Mesendoderm (in vitro differentiated cells): ENCODE measurements around the gene ABRAXAS1.
"Not testable (repeated sequence)": the region's sequence is repeated elsewhere in the genome, so short reads cannot be mapped to it uniquely, and the experiment has no call there.

Experiments
- DNase-seq: peaks from one replicate; pipeline ENCODE4 v3.0.0; 2013
- H2AK5ac ChIP-seq: 2 replicates; pipeline ENCODE4 v1.6.1; 2013; ENCODE audit warnings: low read length, inconsistent platforms
- H2BK120ac ChIP-seq: 2 replicates; pipeline ENCODE4 v1.6.1; 2013; ENCODE audit warnings: low read depth, mild to moderate bottlenecking, low read length, moderate library complexity, mixed read lengths
- H2BK15ac ChIP-seq: replicated peaks from 2 replicates; pipeline ENCODE4 v1.6.1; 2013; ENCODE audit warnings: low read depth, mild to moderate bottlenecking, moderate library complexity
- H2BK5ac ChIP-seq: 2 replicates; pipeline ENCODE4 v1.6.1; 2013; ENCODE audit warnings: low read length, inconsistent platforms
- H3K18ac ChIP-seq: 2 replicates; pipeline ENCODE4 v1.6.1; 2013; ENCODE audit warnings: mild to moderate bottlenecking, low read length, mixed read lengths
- H3K23ac ChIP-seq: one replicate; pipeline ENCODE4 v1.6.1; 2013; ENCODE audit warnings: low read length
- H3K27ac ChIP-seq: 2 replicates; pipeline ENCODE4 v1.5.1; 2013; ENCODE audit warnings: low read depth, mild to moderate bottlenecking, inconsistent platforms, low read length, moderate library complexity
- H3K27me3 ChIP-seq: 2 replicates; pipeline ENCODE4 v1.6.1; 2013; ENCODE audit warnings: low read length, control low read depth, mild to moderate bottlenecking, inconsistent platforms; ENCODE audit not compliant: insufficient read depth, poor library complexity
- H3K36me3 ChIP-seq: 2 replicates; pipeline ENCODE4 v1.6.1; 2013; ENCODE audit warnings: low read length, inconsistent platforms; ENCODE audit not compliant: control insufficient read depth, insufficient read depth
- H3K4ac ChIP-seq: one replicate; pipeline ENCODE4 v1.6.1; 2013; ENCODE audit warnings: low read depth, mild to moderate bottlenecking, low read length, moderate library complexity
- H3K4me1 ChIP-seq: 2 replicates; pipeline ENCODE4 v1.6.1; 2013; ENCODE audit warnings: low read depth, low read length, inconsistent platforms; ENCODE audit not compliant: control insufficient read depth
- H3K4me2 ChIP-seq: 2 replicates; pipeline ENCODE4 v1.6.1; 2013; ENCODE audit warnings: low read length
- H3K4me3 ChIP-seq: 2 replicates; pipeline ENCODE4 v1.5.1; 2013; ENCODE audit warnings: mild to moderate bottlenecking, low read length
- H3K56ac ChIP-seq: one replicate; pipeline ENCODE4 v1.6.1; 2013; ENCODE audit warnings: low read length
- H3K79me1 ChIP-seq: 2 replicates; pipeline ENCODE4 v1.6.1; 2013; ENCODE audit warnings: low read length, inconsistent platforms
- H3K79me2 ChIP-seq: 2 replicates; pipeline ENCODE4 v1.6.1; 2013; ENCODE audit warnings: mild to moderate bottlenecking, low read length; ENCODE audit not compliant: control insufficient read depth, insufficient read depth
- H3K9ac ChIP-seq: 2 replicates; pipeline ENCODE4 v1.6.1; 2013; ENCODE audit warnings: low read length, inconsistent platforms
- H4K5ac ChIP-seq: one replicate; pipeline ENCODE4 v1.6.1; 2013; ENCODE audit warnings: low read length
- H4K8ac ChIP-seq: one replicate; pipeline ENCODE4 v1.6.1; 2013; ENCODE audit warnings: low read depth, mild to moderate bottlenecking, control low read depth, low read length, moderate library complexity
- WGBS: extraction: QIAGEN DNeasy Blood & Tissue Kit; methylation state at CpG from one replicate; pipeline ENCODE4 v1.1.7; 2013; ENCODE audit warnings: low lambda C conversion rate, missing lambda C conversion rate; ENCODE audit not compliant: insufficient coverage; ENCODE audit errors: extremely low coverage; 5-methylcytosine and 5-hydroxymethylcytosine counted together

ABRAXAS1 gene

DNA sequence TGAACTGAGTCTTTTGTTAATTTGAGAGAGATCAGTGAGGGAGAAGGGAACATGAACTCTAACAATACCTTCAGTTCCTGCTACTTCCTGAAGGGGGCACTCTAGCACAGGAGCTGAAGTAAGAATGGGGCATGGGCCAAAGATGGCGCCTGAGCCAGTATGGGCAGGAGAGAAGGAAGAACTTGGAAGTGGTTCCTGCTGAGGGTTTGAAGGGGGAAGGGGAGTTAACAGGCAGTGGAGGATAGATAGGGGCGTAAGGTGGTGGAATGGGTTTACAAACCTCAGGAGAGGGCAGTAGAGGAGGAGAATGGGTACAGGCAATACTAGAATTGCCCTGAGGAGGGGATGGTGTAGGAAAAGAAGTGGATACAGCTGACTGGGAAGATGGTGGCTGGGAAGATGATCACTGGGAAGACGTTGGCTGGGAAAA is 24.3 kb upstream of the ABRAXAS1 start:
- H3K4me1 ChIP-seq, H3K18ac ChIP-seq, H3K79me1 ChIP-seq, H3K27me3 ChIP-seq, H4K8ac ChIP-seq, H3K79me2 ChIP-seq, H4K5ac ChIP-seq, H3K4me3 ChIP-seq, H2BK15ac ChIP-seq, H3K4ac ChIP-seq, H3K27ac ChIP-seq, H2BK120ac ChIP-seq, H3K9ac ChIP-seq, H3K4me2 ChIP-seq, H2BK5ac ChIP-seq, H3K23ac ChIP-seq, H3K56ac ChIP-seq, H2AK5ac ChIP-seq, H3K36me3 ChIP-seq: not testable (repeated sequence)
- WGBS: no CpG with 5 or more reads among the region's 3 CpGs
- DNase-seq: peak; percentile 80

- Histone ChIP-seq H4K8ac (no peak overlapping the region), H3K27ac (no peak overlapping the region), H3K27me3 (no peaks in the 10 kb centered on the region), H3K56ac (no peak overlapping the region), H2BK5ac (no peak overlapping the region), H2BK120ac (no peak overlapping the region), H3K4me3 (no peak overlapping the region), H3K36me3 (no peaks in the 10 kb centered on the region), H3K4me1 (no peaks in the 10 kb centered on the region), H3K4ac (no peak overlapping the region), H4K5ac (no peak overlapping the region), H3K23ac (no peak overlapping the region), H3K18ac (no peak overlapping the region), H3K79me1 (no peaks in the 10 kb centered on the region), H2AK5ac (no peak overlapping the region), H3K79me2 (no peaks in the 10 kb centered on the region), H3K9ac (no peak overlapping the region), H2BK15ac (no peak overlapping the region), H3K4me2 (no peak overlapping the region)
- WGBS: no CpG with 5 or more reads among the region's 10 CpGs
- DNase-seq: no peak
These were observed 20.1 kb upstream of the ABRAXAS1 start for GRCh38 chr4:83504996-83505395.

- no peak overlapping the region for H3K23ac ChIP-seq
- no peak overlapping the region for H3K4me3 ChIP-seq
- H3K9ac ChIP-seq: no peak overlapping the region
- H3K4me2 ChIP-seq: no peak overlapping the region
- no peaks in the 10 kb centered on the region for H3K79me1 ChIP-seq
- no peak for DNase-seq
- no peak overlapping the region for H2AK5ac ChIP-seq
- no peak overlapping the region for H2BK120ac ChIP-seq
- no peak overlapping the region for H4K8ac ChIP-seq
- H3K4ac ChIP-seq: no peak overlapping the region
- no peak overlapping the region for H3K18ac ChIP-seq
- no peak overlapping the region for H3K56ac ChIP-seq
- no peaks in the 10 kb centered on the region for H3K27me3 ChIP-seq
- no peaks in the 10 kb centered on the region for H3K4me1 ChIP-seq
- no peak overlapping the region for H2BK15ac ChIP-seq
- H3K79me2 ChIP-seq: no peaks in the 10 kb centered on the region
- H2BK5ac ChIP-seq: no peak overlapping the region
- no peaks in the 10 kb centered on the region for H3K36me3 ChIP-seq
- no peak overlapping the region for H4K5ac ChIP-seq
- no CpG with 5 or more reads among the region's 4 CpGs for WGBS
- no peak overlapping the region for H3K27ac ChIP-seq
These were observed 19.6 kb upstream of the ABRAXAS1 start for GRCh38 chr4:83504503-83504902.

GRCh38 chr4:83503974-83504373 is 19.1 kb upstream of the ABRAXAS1 start:
- H3K36me3 ChIP-seq: no peaks in the 10 kb centered on the region
- no peak overlapping the region for H3K18ac ChIP-seq
- no peaks in the 10 kb centered on the region for H3K79me2 ChIP-seq
- no peak overlapping the region for H2BK15ac ChIP-seq
- H3K9ac ChIP-seq: no peak overlapping the region
- H3K27ac ChIP-seq: no peak overlapping the region
- H3K4me2 ChIP-seq: no peak overlapping the region
- no peak overlapping the region for H4K5ac ChIP-seq
- H3K4ac ChIP-seq: no peak overlapping the region
- H2BK5ac ChIP-seq: no peak overlapping the region
- DNase-seq: no peak
- no peaks in the 10 kb centered on the region for H3K27me3 ChIP-seq
- H3K4me1 ChIP-seq: no peaks in the 10 kb centered on the region
- no peak overlapping the region for H3K56ac ChIP-seq
- H2AK5ac ChIP-seq: no peak overlapping the region
- no peak overlapping the region for H3K4me3 ChIP-seq
- no peak overlapping the region for H2BK120ac ChIP-seq
- no peaks in the 10 kb centered on the region for H3K79me1 ChIP-seq
- no peak overlapping the region for H3K23ac ChIP-seq
- H4K8ac ChIP-seq: no peak overlapping the region

- H3K4me1 ChIP-seq: not testable (repeated sequence)
- no CpG with 5 or more reads among the region's 3 CpGs for WGBS
These were observed 16.8 kb upstream of the ABRAXAS1 start for GRCh38 chr4:83501671-83502070.

GRCh38 chr4:83498187-83498586 is 13.3 kb upstream of the ABRAXAS1 start:
- Histone ChIP-seq H3K23ac (no peak overlapping the region), H3K27ac (no peak overlapping the region), H4K8ac (no peak overlapping the region), H3K18ac (no peak overlapping the region), H3K9ac (no peak overlapping the region), H2BK15ac (no peak overlapping the region), H3K4me2 (no peak overlapping the region), H3K4ac (no peak overlapping the region), H3K79me1 (no peaks in the 10 kb centered on the region), H3K4me3 (no peak overlapping the region), H3K36me3 (no peaks in the 10 kb centered on the region), H3K4me1 (no peaks in the 10 kb centered on the region), H4K5ac (no peak overlapping the region), H2BK5ac (no peak overlapping the region), H3K27me3 (no peaks in the 10 kb centered on the region), H2AK5ac (no peak overlapping the region), H3K56ac (no peak overlapping the region), H2BK120ac (no peak overlapping the region), H3K79me2 (no peaks in the 10 kb centered on the region)
- DNase-seq: no peak
- WGBS: no CpG with 5 or more reads among the region's 1 CpG

More at GRCh38 chr4:83501671-83502070, 16.8 kb upstream of the ABRAXAS1 start:
- H3K79me2 ChIP-seq, H4K5ac ChIP-seq, H3K4me3 ChIP-seq, H2BK15ac ChIP-seq, H2AK5ac ChIP-seq, H3K4me2 ChIP-seq, H3K79me1 ChIP-seq, H2BK5ac ChIP-seq, H3K4ac ChIP-seq, H4K8ac ChIP-seq, H2BK120ac ChIP-seq, H3K56ac ChIP-seq, DNase-seq, H3K23ac ChIP-seq, H3K27ac ChIP-seq, H3K9ac ChIP-seq, H3K18ac ChIP-seq, H3K36me3 ChIP-seq, H3K27me3 ChIP-seq: not testable (repeated sequence)
